D721Med (cell line): ENCODE results near the gene CDKN2B-AS1.

Experiments
- DNase-seq: peaks from one replicate; pipeline ENCODE4 v3.0.0; 2011; ENCODE audit warnings: low spot score; ENCODE audit not compliant: insufficient read length
- FAIRE-seq: peaks from 2 replicates; lab custom pipeline; 2011; peaks lifted over from hg19 to GRCh38; lab: Jason Lieb, UNC
- TF ChIP-seq, protein P1 (sequence below): IDR thresholded peaks from 2 replicates; pipeline ENCODE4 v1.5.1; 2012; ENCODE audit warnings: mild to moderate bottlenecking, control low read depth; ENCODE audit not compliant: insufficient read depth; ENCODE audit errors: missing control alignments

Gene CDKN2B-AS1

DNA sequence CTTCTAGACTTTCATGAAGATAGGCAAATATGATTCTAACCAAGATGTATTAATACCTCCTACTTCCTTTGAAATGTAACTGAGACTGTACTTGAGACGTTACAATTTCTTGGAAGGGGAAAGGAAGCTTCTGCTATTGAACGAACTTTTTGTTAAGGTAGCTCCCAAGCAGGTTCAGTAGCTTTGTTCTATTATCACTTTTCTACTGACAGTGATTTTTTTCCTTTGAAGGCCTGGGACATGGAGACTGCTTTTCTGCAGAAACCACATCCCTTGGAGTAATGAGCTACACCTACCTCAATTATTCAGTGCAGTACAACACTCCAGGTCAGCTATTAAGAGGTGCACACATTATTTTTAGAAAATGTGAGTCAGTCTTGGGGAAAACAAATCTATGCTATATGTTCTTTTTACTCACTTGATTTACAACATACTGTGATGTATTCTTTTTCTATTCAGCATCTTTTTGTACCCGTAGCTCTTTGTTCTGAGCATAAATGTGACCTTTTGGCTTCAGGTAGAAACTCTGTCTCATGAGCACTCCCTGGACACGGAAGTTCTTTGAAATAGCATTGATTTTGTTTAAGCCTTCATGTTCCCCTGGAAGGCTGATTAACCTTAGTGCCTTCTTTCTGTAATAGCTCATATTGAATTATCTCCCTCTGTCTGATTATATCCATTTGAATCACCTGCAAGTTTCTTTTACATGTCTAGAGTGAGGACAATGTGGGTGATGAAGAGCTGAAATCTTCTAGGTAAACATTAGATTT is 71.0 kb downstream of the CDKN2B-AS1 start:
- no peak for DNase-seq
- FAIRE-seq, result no peak
- TF ChIP-seq, protein P1, sequence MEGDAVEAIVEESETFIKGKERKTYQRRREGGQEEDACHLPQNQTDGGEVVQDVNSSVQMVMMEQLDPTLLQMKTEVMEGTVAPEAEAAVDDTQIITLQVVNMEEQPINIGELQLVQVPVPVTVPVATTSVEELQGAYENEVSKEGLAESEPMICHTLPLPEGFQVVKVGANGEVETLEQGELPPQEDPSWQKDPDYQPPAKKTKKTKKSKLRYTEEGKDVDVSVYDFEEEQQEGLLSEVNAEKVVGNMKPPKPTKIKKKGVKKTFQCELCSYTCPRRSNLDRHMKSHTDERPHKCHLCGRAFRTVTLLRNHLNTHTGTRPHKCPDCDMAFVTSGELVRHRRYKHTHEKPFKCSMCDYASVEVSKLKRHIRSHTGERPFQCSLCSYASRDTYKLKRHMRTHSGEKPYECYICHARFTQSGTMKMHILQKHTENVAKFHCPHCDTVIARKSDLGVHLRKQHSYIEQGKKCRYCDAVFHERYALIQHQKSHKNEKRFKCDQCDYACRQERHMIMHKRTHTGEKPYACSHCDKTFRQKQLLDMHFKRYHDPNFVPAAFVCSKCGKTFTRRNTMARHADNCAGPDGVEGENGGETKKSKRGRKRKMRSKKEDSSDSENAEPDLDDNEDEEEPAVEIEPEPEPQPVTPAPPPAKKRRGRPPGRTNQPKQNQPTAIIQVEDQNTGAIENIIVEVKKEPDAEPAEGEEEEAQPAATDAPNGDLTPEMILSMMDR, result no peak

DNA sequence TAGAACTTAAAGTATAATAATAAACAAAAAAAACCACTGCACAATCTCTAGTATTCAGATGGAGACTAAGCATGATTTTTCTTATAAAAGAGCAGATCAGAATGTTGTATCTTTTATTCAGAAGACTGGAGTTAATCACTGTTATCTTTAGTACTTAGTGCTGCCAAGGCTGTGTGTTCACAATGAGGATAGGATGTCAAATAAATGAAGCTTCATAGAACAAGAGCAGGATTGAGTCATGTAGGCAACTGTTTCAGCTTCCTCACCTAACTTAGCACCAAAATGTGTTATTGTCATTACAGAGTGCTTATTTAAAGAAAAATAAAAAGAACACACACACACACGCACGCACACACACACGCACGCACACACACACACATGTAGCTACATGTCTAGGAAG is 72.6 kb downstream of the CDKN2B-AS1 start:
- TF ChIP-seq, protein P1, result no peak
- no peak for FAIRE-seq
- no peak for DNase-seq

DNA sequence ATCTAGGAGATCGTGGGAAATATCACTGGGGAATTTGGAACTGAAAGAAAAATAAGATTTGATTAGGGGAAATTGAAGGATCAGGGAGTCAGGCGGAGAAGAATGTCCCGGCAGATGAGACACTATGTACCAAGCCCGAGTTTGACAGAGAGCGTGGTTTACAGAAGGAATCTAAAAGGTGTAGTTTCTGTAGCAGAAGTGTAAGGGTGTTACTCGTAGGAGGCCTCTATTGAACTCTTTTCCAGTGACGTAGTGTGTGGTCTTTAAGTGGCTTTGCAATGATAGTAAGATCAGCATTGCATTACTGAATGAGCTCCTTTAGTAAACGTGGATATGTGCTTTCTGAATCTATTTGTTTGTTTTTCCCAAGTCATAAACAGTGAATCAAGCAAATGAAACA is 73.8 kb downstream of the CDKN2B-AS1 start:
- TF ChIP-seq, protein P1, result no peak
- DNase-seq (no peak), FAIRE-seq (no peak)

DNA sequence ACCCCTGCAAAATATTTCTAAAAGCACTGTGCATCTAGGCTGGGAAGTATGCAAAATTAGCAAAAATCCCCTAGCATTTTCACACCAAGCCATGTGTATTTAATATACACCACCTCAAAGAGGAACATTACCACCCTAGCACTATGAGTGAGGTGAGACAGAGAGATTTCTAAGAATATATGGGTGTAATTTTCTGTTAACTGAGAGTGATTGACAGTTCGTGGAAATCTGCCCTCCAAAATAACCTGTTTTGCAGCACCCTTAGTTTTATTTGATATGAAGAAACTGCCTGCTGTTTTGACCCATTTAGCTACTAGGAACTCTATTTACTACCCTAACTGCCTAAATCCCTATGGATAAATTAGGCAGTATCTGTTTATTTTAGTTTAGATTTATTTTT is 78.8 kb downstream of the CDKN2B-AS1 start:
- DNase-seq, result no peak
- no peak for FAIRE-seq
- TF ChIP-seq, protein P1, result no peak

DNA sequence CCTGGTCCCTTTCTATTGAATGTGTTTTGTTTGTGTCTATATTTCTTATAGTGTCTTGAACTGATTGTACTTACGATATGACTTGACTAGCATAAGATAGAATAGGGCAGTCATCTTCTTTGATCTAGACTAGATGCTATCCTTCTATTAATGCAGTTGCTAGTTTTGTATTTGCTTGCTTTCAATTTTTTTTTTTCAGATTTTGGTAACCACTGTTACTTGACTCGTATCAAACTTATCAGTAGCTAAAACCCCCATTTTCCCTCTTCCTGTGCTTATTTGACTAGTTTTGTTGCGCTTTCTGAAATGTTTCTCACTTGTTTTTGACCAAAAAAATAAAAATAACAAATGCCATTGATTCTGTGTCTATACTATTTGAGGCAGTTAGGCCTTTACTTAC is 83.5 kb downstream of the CDKN2B-AS1 start:
- DNase-seq (no peak), FAIRE-seq (no peak)
- TF ChIP-seq, protein P1, result no peak

DNA sequence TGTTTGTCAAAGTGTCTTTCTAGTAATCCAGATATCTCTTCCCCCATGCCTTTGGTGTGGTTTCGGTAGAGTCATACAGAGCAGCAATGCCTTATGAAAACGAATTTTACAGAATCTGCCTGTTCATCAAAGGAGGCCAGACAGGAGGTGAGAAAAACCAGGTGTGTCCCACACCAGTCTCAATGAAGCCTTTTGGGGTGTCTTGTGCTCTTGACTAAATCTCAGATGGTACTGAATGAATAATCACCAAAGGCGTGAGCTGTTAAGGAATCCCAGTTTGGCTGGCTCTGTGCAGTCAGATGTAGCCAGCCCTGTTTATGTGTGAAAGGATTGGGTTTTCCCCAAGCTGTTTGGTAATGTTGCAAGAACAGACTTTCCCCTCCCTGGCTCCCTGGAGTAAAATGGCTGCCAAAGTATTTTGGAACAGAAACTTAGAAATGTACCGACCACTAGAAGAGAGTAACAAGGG is 85.3 kb downstream of the CDKN2B-AS1 start:
- TF ChIP-seq, protein P1, result no peak
- no peak for DNase-seq
- FAIRE-seq, result no peak
